UCSD-AML1 (cell line): ENCODE results near the gene CROCC2.
A peak's percentile ranks its signal among the peaks of the same experiment; 100 is the strongest.
"Not testable (repeated sequence)": the region's sequence is repeated elsewhere in the genome, so short reads cannot be mapped to it uniquely, and the experiment has no call there.

Experiments used
- DNase-seq: peaks from one replicate; lab custom pipeline; 2025; ENCODE audit not compliant: unreplicated experiment; lab: John Stamatoyannopoulos, UW

CROCC2 gene

GRCh38 chr2:240964704-240965295 lies 58.7 kb downstream of the CROCC2 start:
- DNase-seq, result no peak

DNA sequence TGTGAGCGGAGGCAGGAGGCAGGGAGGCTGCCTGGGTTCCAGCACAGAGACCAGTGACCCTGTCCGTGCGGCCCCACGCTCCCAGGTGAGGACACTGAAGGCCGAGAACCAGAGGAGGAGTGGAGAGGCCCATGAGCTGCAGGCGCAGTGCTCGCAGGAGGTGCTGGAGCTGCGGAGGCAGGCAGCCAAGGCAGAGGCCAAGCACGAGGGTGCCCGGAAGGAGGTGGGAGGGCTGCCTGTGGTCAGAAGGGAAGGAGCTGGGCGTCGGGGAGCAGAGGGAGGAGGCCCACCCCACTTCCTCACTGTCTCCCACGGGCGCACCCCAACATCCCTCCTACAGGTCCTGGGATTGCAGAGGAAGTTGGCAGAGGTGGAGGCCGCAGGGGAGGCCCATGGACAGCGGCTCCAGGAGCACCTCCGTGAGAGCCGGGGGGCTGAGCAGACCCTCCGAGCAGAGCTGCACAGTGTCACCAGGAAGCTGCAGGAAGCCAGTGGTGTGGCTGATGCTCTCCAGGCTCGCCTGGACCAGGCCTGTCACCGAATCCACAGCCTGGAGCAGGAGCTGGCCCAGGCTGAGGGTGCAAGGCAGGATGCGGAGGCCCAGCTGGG lies 59.3 kb downstream of the CROCC2 start:
- peak; percentile 85 for DNase-seq

DNA sequence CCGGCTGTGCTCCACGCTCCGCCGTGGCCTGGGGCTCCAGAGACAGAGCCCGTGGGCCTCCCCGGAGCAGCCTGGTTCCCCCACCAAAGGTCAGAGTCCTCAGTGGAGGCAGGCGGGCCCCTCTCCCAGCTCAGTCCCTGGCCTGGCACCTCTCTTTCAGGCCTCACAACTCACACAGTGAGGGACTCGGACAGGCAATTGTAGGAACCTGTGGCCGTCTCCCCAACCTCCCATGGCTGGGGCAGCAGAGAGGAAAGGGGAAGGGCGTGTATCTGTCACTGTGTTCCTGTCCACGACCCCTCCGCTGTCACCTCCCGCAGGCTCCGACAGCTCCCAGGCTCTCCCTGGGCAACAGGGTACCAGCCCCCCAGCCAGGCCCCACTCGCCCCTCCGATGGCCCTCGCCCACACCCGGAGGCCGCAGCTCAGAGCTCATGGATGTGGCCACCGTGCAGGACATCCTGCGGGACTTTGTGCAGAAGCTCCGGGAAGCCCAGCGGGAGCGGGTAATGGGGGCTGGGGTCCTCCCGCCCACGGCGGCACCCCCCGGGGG lies 59.8 kb downstream of the CROCC2 start:
- no peak for DNase-seq

DNA sequence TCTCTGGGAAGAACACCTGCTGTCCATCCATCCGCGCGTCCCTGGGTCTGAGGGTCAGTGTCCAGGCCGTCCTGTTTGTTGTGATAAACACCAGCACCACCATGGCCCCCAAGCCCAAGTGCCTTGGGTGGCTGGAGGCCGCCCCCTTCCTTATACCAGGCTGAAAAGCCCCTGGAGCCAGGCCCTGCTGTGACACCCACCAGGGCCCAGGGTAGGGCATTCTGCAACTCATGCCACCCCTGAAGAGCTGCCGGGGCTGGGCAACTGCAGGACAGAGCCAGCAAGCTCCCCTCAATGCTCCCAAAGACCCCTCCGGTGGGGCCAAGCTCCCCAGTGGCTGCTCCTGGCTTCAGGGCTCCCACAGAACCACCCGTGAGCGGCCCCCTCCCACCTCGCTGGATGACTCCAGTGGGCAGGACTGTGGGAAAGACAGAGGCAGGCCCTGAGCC lies 60.3 kb downstream of the CROCC2 start:
- no peak for DNase-seq

DNA sequence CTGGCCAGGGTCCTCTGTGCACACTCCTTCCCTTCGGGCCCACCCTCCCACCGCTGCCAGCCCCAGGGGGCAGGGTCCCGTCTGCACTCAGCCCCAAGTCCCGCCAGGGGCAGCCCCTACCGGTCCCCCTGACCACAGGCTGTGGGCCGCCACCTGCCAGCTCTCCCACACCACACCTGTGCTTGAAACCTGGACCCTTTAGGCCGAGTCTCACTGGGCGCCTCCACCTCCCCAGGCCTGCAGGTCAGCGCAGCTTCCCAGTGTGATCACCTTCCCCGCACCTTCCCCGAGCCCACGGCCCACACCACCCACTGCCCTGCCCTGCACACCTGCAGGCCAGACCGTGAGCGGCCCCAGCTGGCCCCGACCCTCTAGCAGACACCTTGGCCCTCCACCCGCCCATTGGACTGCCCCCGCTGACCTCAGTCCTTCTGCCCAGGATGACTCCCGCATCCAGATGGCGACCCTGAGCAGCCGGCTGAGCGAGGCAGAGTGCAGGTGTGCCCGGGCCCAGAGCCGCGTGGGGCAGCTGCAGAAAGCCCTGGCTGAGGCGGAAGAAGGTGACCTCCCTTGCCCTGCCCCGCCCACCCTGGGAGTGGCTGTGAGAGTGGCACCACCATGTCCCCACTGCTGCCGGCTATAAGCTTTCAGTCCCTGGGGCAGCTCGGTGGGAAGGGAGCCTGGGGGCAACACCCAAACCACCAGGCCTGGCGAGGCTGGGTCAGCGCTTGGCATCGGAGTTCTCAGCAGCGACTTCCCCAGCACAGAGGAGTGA lies 61.0 kb downstream of the CROCC2 start:
- no peak for DNase-seq

GRCh38 chr2:240967681-240968621 lies 61.8 kb downstream of the CROCC2 start:
- DNase-seq, result no peak

DNA sequence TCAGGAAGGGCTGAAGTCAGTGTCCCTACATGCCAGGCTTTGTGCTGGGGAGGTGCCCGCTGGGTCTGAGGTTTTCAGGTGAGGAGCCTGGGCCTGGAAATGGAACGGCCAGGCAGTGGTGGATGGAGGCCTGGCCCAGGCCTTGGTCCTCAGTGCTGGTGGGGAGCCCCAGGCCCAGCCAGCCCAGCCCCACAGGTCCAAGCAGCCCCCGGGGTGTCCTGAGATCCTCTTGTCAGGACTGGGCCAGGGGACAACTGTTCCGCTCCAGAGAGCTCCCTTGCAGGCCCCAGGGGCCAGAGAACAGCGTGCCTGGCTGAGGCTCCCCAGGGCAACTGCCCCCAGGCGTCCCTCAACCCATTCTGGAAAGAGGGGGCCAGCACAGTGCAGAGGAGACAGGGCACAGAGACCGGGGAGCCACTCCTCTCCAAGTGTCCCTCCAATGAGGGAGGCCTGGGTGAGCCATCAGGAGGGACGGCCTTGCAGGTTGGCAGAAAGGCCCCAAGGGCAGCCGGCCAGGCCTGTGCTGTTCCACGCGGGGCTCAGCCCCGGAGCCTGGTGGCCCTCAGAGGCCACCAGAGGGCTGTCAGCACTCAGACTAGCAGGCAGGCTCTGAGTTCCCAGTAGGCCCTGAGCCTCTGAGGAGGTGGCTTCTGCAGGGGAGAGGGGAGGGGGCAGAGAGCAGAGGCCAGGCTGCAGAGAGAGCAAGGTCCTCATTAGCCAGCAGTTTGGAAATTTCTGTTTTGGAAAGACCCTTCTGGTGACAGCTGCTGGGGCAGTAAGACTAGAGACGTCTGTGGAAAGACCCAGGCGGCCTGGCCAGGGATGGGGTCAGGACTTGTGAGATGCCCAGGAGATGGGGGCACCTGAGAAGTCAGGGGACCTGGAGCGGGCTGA lies 62.8 kb downstream of the CROCC2 start:
- DNase-seq, result peak; percentile 50

DNA sequence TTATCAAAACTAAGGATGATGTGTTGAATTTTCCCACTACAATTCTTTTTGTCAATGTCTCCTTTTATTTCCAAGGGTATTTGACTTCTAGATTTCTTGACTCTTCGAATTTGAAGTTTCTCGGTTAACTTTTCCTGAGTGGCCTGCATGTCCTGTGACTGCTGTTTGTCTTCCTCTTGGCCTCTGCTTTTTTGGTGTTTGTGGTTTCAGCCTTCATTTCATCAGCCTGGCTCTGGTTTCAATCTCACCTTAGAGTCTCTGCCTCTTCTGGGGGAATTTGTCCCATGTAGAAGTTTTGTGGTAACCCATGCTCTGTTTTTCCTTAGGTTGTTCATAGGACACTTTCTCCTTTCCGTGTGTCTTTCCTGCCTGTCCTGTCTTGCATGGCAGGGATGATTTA lies 64.0 kb downstream of the CROCC2 start:
- no peak for DNase-seq

DNA sequence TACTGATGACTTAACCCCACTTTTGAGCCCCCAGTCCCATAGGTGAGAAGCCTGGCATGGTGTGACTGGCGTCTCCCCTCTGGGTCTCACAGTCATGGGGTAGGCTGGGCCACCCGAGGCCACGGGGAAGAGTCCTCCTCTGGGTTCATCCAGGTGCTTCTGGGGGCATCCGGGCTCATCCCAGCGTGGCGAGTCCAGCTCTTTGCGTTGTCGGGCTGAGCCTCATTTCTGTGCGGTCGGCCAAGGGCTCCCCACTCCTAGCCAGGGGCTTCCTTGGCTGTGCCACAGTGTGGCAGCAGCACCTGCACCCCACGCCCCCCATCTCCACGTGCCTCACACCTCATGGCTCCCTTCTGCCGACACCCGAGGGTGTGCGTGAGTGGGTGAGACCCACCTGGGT lies 64.7 kb downstream of the CROCC2 start:
- DNase-seq, result no peak

DNA sequence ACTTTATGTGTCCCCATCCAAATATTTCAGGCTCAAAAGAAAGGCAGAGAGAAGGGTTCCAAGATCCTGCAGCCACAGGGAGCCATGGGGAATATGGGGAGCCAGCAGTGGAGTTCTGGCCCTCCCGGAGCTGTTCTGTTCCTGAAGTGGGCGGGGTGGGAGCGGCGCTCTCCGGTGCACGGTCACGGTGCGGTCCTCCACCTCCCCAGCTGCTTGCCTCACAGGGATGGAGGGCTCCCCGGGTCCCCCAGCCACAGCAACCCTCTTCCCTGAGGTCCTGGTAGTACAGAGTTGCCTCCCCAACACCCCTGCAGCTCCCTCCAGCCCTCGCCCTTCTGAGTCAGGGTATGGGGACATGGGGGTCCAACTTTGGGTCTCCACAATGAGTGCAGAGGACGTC lies 66.1 kb downstream of the CROCC2 start:
- no peak for DNase-seq

- DNase-seq, result no peak
These were observed 66.7 kb downstream of the CROCC2 start for GRCh38 chr2:240972636-240973521.

DNA sequence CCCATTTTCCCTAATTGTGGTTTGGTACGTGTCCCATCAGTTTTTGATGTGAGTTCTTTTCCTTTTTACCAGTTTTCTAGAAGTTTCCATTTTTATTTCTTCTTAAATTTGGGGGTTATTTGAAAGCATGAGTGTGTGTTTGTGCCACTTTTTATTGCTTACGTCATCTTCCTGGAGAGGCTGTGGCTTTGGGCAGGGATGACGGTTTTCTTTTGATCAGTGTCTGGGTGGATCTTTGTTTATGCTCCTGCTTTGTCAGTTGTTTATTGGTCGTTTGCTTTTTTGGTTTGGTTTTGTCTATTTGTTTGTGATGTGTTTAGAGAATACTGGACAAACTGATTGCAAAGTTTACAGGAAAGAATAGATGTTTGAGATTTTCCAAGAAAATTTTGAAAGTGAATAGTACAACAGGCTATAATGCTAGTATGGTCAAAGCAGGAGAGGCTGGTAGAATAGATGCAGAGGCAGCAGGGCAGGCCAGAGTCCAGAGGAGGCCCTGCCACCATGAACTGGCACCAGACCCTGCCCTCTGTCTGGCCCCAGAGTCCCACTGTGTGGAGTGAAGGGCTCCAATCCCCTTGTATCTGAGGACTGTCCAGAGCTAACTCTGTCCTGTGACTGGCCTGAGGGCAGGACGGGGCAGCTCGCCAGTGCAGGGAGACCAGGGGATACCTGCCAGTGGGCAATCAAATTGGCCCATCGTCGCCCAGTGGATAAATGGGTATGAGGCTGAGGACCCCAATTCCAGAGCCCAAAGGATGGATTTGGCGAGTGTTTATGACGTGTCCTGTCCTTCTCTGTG lies 68.8 kb downstream of the CROCC2 start:
- no peak for DNase-seq

- DNase-seq, result not testable (repeated sequence)
These were observed 69.8 kb downstream of the CROCC2 start for GRCh38 chr2:240975903-240976302.

GRCh38 chr2:240981280-240981679 lies 75.1 kb downstream of the CROCC2 start:
- no peak for DNase-seq

- no peak for DNase-seq
These were observed 76.0 kb downstream of the CROCC2 start for GRCh38 chr2:240981871-240982800.

DNA sequence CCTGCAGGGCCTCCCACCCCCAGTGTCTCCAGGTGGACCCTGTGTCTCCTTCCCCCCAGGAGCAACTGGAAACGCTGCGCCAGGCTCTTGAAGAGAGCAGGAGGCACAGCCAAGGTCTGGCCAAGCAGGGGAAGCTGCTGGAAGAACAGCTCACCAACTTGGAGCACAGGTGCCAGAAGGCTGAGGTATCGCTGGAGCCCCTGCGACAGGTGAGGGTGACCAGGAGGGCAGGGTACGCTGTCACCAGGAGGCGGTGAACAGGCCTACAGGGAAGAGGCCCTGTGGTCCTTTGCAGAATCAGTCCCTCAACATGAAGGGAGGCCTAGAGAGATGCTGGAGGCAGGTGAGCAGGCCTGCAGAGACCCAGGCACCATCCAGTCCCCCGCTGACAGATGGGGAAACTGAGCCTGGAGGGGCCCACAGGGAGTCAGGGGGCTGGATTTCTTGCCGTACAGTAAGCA lies 76.7 kb downstream of the CROCC2 start:
- no peak for DNase-seq
